Progenitor cell of endocrine pancreas (in vitro differentiated cells): Measurements from ENCODE around the gene OCRL. TPM values are rescaled to one million over a fixed set of nuclear protein-coding genes. Genes with fewer than 3 reads are reported as not detected.

Experiments
- DNase-seq: peaks from one replicate; pipeline ENCODE4 v3.0.0; 2021; ENCODE audit warnings: low spot score; ENCODE audit not compliant: unreplicated experiment
- H3K27ac Mint-ChIP-seq: 2 replicates; pipeline ENCODE4 v1.8.0; 2021; ENCODE audit warnings: mild to moderate bottlenecking, moderate library complexity, mixed read lengths
- H3K27me3 Mint-ChIP-seq: 2 replicates; pipeline ENCODE4 v1.8.0; 2021; ENCODE audit warnings: mixed read lengths
- H3K36me3 Mint-ChIP-seq: 2 replicates; pipeline ENCODE4 v1.8.0; 2022; ENCODE audit warnings: mixed read lengths; ENCODE audit not compliant: insufficient read depth
- H3K4me1 Mint-ChIP-seq: 2 replicates; pipeline ENCODE4 v1.8.0; 2021; ENCODE audit warnings: low read depth, mixed read lengths
- H3K4me3 Mint-ChIP-seq: 2 replicates; pipeline ENCODE4 v1.8.0; 2021; ENCODE audit warnings: low read depth, mild to moderate bottlenecking, moderate library complexity, mixed read lengths
- H3K9me3 Mint-ChIP-seq: 2 replicates; pipeline ENCODE4 v1.8.0; 2021; ENCODE audit warnings: low read depth, mixed read lengths
- total RNA-seq: library from RNA; stranded (reverse); gene quantifications from 2 replicates; pipeline ENCODE4 v1.2.1, GENCODE V29; 2021
- TF ChIP-seq, protein P1 (sequence below): fragments of 200-600 bp; sonication (generic); IDR thresholded peaks from one replicate; pipeline ENCODE4 v1.5.0; 2021; ENCODE audit warnings: antibody characterized with exemption, mild to moderate bottlenecking; ENCODE audit not compliant: unreplicated experiment

OCRL gene
- total RNA-seq, 1 donor from 2014 or later: 57.2 TPM

- Mint-ChIP-seq H3K4me1 (no peaks in the 10 kb centered on the region), H3K36me3 (no peaks in the 10 kb centered on the region), H3K27ac (no peak overlapping the region), H3K27me3 (peaks cover 2% of the 10 kb centered on the region), H3K9me3 (peaks cover 12% of the 10 kb centered on the region), H3K4me3 (no peak overlapping the region)
- TF ChIP-seq, protein P1, sequence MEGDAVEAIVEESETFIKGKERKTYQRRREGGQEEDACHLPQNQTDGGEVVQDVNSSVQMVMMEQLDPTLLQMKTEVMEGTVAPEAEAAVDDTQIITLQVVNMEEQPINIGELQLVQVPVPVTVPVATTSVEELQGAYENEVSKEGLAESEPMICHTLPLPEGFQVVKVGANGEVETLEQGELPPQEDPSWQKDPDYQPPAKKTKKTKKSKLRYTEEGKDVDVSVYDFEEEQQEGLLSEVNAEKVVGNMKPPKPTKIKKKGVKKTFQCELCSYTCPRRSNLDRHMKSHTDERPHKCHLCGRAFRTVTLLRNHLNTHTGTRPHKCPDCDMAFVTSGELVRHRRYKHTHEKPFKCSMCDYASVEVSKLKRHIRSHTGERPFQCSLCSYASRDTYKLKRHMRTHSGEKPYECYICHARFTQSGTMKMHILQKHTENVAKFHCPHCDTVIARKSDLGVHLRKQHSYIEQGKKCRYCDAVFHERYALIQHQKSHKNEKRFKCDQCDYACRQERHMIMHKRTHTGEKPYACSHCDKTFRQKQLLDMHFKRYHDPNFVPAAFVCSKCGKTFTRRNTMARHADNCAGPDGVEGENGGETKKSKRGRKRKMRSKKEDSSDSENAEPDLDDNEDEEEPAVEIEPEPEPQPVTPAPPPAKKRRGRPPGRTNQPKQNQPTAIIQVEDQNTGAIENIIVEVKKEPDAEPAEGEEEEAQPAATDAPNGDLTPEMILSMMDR: no peak
- no peak for DNase-seq
Observed at GRCh38 chrX:129626026-129626425, 86.0 kb downstream of the OCRL start.

DNA sequence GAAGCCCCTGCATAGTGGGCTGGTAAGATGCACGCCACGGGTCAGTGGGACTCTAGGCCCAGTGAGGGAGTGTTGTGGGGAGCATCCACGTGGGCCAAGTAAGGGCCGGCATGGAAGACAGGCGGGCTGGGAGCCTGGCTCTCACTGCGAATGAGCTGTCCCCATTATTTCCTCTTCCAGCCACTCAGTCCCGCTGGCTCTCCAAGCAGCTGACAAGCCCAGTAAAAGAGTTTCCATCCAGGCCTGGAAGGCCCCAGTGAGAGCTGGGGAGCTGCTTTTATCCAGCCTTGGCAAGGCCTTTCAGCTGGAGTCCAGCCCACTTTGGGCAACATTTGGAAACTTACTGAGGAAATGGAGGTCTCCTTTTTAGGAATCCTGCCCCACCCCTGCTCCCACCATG is 89.8 kb downstream of the OCRL start:
- Mint-ChIP-seq H3K36me3 (no peaks in the 10 kb centered on the region), H3K27me3 (no peaks in the 10 kb centered on the region)

GRCh38 chrX:129631849-129632248 is 91.8 kb downstream of the OCRL start:
- H3K36me3 Mint-ChIP-seq: no peaks in the 10 kb centered on the region
- no peak for DNase-seq
- no peak overlapping the region for H3K27ac Mint-ChIP-seq
- H3K4me3 Mint-ChIP-seq: no peak overlapping the region
- H3K4me1 Mint-ChIP-seq: no peaks in the 10 kb centered on the region
- peaks cover 9% of the 10 kb centered on the region for H3K9me3 Mint-ChIP-seq
- TF ChIP-seq, protein P1: no peak
- H3K27me3 Mint-ChIP-seq: no peaks in the 10 kb centered on the region

More for the DNA sequence above, 89.8 kb downstream of the OCRL start:
- H3K9me3 Mint-ChIP-seq: peaks cover 9% of the 10 kb centered on the region
- no peak overlapping the region for H3K4me3 Mint-ChIP-seq
- H3K27ac Mint-ChIP-seq: no peak overlapping the region
- no peak for DNase-seq
- TF ChIP-seq, protein P1: no peak
- H3K4me1 Mint-ChIP-seq: no peaks in the 10 kb centered on the region

GRCh38 chrX:129632443-129632842 is 92.4 kb downstream of the OCRL start:
- no peaks in the 10 kb centered on the region for H3K27me3 Mint-ChIP-seq
- no peaks in the 10 kb centered on the region for H3K4me1 Mint-ChIP-seq
- no peaks in the 10 kb centered on the region for H3K36me3 Mint-ChIP-seq
- no peak overlapping the region for H3K4me3 Mint-ChIP-seq
- no peak for DNase-seq
- H3K27ac Mint-ChIP-seq: no peak overlapping the region
- TF ChIP-seq, protein P1: no peak
- H3K9me3 Mint-ChIP-seq: peaks cover 8% of the 10 kb centered on the region

- DNase-seq: no peak
- no peak overlapping the region for H3K27ac Mint-ChIP-seq
- peaks cover 3% of the 10 kb centered on the region for H3K9me3 Mint-ChIP-seq
- H3K4me1 Mint-ChIP-seq: no peaks in the 10 kb centered on the region
- TF ChIP-seq, protein P1: no peak
- no peaks in the 10 kb centered on the region for H3K27me3 Mint-ChIP-seq
- H3K36me3 Mint-ChIP-seq: no peaks in the 10 kb centered on the region
- no peak overlapping the region for H3K4me3 Mint-ChIP-seq
Observed at GRCh38 chrX:129634541-129634940, 94.5 kb downstream of the OCRL start.
